Measurements from ENCODE around the gene PCBP3.

DNA sequence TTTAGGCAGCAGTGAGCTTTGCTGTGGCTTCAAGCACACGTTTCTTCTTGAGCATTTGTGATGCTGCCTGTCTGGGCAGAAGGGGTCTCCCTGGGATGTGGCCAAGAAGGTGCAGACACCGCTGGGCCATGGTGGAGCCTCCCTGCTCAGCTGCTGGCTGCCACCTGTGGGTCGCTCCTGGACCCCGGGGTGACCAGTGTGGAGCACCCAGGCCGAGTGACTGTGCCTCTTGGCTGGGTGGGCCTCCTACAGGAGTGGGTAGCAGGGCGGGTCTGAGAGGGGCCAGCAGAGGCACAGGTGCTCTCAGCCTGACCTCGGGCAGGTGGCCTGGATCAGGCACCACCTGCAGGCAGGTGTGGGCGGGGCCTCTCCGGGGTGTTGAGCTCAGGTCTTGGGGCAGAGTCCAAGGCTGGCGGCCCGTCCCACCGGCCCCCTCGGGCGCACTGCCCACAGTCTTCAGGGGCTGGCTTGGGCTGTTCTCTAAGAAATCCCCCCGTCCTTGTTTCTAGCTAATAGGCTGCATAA, 296.1 kb downstream of the PCBP3 start:
- TF ChIP-seq, protein P1, sequence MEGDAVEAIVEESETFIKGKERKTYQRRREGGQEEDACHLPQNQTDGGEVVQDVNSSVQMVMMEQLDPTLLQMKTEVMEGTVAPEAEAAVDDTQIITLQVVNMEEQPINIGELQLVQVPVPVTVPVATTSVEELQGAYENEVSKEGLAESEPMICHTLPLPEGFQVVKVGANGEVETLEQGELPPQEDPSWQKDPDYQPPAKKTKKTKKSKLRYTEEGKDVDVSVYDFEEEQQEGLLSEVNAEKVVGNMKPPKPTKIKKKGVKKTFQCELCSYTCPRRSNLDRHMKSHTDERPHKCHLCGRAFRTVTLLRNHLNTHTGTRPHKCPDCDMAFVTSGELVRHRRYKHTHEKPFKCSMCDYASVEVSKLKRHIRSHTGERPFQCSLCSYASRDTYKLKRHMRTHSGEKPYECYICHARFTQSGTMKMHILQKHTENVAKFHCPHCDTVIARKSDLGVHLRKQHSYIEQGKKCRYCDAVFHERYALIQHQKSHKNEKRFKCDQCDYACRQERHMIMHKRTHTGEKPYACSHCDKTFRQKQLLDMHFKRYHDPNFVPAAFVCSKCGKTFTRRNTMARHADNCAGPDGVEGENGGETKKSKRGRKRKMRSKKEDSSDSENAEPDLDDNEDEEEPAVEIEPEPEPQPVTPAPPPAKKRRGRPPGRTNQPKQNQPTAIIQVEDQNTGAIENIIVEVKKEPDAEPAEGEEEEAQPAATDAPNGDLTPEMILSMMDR (IDR thresholded peaks at IDR 0.05) = no peak
- no peak for TF ChIP-seq POLR2A (IDR thresholded peaks at IDR 0.05)

All from right lobe of liver (tissue), 4 donors.